NCI-H82 treated with DMSO at 0.1 percent for 48 hours (cell line): ENCODE results near the gene MXRA7.

Experiments
- DNase-seq: peaks from one replicate; lab custom pipeline; 2025; ENCODE audit not compliant: unreplicated experiment; lab: John Stamatoyannopoulos, UW

Gene MXRA7

DNA sequence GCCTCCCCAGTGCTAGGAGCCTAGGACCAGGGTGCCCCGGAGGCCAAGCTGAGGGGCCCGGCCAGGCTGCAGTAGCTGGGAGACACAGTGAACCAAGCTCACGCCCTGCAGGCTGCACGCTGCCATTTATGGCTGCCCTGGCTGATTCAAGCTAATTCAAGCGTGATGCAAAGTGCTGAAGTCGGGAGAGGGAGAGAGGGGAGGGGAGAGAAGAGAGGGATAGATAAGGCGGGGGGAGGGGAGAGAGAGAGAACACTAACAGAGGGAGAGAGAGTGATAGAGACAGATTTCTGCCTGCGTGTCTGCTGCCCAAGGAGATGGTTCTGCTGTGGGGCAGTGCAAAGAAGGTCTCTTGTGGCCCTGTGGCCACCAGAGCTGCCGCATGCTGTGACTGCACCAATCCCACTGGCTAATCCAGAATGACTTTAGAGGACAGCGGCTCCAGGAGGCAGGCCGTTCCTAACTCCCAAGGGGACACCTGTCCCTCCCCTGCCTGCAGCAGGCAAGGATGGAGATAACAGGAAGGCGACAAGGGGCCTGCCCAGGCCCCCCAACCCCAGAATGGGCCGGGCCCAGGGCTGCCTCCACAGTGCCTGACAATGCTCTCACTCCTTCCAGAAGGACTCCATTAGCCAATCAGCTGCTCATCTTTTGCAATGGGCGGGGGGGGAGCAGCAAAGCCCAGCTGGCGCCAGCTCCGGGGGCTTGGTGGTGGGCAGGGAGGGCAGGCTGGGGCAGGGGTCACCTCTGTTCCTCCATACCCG is 12.9 kb downstream of the MXRA7 start:
- no peak for DNase-seq

DNA sequence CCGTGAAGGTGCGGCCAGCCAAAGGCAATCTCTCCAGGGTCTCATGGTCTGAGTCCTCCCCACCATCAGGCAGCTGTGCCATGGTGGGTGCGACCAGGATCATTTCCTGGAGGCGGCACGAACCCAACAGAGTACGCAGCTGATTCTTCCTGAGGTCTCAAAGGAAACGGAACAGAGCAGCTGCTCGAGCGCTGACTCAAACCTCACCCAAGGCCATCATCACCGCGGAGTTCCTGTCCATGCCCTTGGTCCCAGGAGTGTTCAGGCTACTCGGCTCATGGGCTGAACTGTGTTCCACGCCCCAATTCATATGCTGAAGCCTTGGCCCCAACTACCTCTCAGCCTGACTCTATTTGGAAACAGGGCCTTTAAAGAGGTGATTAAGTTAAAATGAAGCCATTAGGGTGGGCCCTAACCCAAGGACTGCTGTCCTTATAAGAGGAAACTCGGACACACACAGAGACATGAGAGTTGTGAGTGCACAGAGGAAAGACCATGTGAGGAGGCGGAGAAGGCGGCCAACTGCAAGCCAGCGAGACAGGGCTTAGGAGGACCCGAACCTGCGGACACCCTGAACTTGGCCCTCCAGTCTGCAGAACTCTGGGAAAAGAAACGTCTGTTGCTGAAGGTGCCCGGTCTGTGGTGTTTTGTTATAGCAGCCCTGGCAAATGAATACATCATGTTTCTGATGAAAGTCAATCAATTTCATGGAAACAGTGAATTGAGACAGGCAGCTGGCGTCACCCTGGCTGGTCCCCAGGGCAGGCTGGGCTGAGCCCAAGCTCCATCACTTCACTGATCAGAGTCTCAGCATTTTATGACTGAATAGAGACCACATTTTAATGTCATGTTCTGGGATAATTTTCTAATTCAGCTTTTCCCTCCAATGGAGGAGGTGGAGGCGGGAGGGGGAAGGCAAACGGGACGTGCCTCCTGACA is 13.7 kb downstream of the MXRA7 start:
- no peak for DNase-seq

DNA sequence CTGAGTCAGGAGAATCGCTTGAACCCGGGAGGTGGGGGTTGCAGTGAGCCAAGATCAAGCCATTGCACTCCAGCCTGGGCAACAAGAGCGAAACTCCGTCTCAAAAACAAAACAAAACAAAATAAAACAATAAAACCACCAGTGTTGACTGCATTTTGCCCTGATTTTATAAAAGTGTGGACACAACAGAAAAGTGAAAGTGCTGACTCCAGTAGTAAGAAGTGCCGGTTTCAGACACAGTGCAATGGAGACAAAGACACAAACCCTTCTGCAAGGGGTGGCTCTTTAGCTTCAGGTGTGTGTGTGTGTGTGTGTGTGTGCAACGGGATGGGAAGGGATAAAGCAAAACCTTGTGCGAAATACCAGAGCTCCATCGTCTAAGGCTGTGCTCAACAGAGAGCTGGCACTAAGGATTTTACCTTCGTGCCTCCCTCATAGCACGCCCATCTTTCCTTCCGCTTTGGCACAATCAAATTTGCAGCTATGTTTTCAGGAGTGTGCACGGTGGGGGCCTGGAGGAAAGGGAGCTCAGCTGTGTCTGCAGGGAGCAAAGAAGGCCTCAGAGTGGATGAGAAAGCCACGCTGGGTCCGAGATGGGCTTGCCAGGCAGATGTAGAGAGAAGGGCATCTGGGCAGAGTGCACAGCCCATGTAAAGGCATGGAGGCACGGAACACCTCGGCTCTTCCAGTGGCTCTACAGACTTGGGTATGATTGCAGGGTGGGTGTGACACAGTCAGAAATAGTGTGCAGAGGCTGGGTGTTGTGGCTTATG is 15.5 kb downstream of the MXRA7 start:
- no peak for DNase-seq

DNA sequence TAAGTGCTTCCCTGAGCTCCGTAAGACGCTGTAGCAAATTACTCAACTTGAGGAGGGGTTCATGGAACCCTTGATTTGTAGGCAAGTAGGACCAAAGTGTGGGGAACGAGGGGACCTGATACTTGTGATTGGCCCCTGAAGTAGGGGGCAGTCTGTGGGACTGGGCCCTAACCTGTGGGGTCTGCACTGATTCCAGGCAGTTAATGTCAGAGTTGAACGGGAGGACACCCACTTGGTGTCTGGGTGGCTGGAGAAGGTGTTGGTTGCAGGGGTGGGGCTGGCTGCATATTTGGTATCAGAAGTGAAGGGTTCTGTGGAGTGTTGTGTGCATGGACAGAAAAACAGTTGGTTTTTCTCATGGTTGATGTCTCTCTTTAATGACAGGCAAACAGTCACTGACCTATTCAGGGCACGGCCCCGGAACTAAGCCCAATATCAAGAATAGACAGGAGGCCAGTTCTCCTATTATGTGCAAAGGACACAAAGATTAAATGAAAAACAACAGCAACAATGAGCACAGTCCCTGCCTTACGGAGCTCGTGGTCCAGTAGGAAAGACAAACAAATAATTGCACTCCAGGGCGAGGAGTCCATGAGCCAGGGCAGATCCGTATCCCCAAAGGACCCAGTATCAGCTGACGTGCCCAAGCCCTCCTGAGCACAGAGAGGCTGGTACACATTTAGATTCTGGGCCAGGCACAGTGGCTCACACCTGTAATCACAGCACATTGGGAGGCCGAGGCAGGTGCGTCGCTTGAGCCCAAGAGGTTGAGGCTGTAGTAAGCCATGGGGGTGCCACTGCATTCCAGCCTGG is 19.2 kb downstream of the MXRA7 start:
- no peak for DNase-seq

DNA sequence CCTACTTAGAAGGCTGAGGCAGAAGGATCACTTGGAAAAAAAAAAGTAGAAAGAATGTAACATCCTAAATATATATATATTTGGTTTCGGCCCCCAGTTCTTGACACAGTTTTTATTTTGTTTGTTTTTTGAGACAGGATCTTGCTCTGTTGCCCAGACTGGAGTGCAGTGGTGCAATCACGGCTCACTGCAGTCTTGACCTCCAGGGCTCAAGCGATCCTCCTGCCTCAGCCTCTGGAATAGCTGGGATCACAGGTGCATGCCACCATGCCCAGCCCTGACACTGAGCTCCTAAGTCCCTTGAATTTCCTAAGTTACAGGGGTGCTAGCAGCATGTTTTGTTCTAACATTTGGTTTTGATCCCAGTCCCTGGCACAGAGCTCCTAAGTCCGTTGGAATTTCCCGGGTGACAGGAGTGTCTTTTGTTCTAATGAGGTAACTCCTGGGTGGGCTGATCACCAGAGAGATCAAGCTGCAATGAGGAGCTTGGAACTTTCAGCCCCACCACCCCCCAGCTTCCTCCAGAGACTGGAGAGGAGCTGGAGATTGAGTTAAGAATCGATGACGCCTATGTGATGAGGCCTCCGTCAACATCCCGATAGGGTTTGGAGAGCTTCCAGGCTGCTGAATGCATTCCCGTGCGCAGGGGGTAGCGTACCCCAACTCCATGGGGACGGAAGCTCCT is 20.0 kb downstream of the MXRA7 start:
- no peak for DNase-seq

DNA sequence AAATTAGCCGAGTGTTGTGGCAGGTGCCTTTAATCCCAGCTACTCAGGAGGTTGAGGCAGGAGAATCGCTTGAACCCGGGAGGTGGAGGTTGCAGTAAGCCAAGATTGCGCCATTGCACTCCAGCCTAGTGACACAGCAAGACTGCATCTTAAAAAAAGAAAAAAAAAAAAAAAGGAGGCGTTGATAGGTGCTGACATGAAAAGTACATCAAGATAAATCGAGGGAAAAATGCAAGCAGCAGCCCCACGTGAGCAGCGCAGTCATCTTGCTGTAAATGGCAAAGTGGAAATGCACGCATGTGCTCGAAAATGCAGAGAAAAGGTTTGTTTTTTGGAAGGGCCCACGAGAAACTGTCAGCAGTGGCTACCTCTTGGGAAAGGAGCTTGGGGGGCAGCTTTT is 20.9 kb downstream of the MXRA7 start:
- no peak for DNase-seq

DNA sequence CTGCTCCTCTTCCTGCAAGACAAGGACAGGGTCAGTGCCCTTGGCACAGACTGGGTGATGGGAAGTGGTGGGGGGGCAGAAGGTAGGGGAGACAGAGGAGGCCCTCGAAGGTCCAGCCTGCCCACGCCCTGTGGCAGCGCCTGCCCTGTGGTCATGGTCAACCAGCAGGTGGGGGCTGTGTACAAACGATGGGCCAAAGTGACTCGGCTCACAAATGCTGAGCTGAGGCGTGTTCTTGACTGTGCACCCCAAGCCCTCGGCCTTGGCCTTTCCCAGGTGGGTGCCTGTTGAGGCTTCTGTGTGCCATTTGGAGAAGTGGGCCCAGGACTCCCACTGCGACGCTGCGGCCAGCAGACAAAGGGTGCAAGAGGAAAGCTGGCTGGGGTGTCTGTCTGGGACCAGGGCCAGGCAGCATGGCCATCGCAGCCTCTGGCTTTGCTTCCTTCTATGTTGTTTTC is 22.6 kb downstream of the MXRA7 start:
- DNase-seq: no peak

DNA sequence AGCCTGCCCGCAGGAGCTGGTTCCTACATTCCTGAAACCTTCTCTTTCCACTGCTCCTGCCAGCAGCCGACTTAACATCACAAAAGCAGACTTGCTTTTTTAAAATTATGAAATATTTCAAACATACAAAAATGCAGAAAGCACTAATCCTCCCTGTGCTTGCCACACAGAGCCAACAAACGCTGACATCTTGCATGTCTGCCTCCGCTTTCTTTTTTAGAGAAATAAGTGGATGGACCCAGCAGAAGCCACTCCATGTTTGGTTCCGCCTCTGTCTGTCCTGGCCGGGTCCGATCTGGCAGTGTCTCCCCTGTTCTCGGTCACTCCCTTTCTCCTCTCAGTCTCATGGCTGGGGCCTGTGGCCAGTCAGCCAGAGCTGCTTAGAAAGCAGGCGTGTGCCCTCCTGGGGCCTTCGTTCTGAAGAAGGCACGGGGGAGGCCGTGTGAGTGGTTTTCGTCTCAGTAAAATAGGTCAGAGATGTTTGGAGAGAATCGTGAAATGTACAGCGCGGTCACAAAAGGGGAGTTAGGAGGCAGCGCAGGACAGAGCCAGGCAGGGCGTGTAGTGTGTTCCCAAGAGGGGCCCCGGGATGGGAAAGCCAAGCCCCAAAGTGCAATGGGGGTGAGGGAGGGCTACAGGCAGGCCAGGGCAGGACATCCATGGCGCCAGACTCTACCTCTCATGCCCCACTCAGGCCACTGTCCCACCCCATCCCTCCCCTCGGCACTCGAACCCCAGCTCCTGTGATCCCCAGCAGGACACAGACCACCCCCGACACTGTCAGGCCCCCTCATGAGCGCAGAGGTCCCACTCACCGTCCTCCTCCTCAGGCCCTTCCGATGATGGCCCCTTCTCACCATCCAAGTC is 23.2 kb downstream of the MXRA7 start:
- no peak for DNase-seq

DNA sequence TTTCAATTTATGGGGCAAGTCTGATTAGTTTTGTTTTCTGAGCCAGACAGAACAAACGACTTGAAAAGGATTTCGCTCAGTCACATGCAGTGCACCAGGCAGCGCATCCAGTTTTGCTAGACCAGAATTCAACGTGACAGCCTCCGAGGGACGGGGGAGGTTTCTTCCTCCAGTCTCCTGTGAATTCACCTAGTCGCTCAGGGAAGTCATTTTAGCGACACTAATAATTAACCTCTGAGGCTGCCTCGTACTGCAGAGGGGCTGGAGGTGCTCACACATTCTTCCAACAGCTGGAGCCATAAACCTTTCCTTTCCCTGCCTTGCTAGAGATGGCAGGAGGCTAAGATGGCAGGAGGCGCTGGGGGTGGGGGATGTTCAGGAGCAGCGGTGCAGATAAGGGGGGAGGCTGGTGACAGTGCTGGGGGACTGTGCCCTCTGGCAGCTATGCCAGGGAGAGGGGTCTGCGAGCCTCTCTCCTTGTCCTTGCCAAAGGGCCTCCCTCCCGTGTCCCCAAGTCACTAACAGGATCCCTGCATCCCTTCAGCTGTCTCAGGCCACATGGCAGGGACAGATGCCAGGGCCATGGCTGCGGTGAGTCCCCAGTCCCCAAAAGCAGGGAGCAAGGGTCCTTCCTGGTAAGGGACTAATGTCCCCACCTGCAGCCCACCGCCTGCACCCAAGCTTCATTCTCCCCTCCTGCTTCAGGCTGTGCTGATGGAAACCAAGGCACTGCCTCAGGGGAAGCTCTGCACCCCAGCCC is 24.0 kb downstream of the MXRA7 start:
- DNase-seq: no peak

DNA sequence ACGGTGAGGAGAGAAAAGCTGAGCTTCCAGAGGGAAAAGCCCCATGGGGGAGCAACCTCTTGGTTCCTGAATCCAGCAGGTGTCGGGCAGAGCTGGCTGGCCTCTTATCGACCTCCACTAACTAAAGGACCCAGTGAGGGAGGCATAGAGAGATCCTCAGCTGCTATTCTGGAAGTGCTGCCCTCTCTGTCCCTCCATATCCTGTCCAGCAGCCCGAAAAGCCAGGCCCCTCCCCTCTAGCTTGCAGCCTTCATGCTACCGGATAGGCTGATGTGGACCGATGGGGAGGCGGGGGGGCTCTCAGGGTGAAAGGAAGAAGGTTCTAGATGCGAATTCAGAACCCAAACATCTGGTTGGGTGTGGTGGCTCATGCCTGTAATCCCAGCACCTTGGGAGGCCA is 24.9 kb downstream of the MXRA7 start:
- no peak for DNase-seq

DNA sequence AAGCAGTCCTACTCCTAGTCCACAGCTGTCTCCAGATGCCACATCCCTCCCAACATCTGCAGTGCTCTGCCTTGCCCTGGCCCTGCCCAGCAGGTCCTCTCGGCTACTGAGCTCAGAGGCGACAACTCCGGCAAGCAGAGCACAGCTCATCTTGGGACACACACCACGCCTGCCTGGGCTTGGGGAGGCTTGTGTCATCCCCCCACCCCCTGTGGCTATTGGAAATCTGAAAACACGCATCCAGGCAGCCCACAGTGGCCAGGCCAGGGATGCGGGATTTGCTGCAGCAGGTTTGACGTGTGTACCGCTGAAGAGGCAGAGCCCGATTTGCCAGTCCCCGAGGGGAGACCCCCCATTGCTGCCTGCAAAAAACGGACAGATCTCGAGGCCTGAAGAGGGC is 25.4 kb downstream of the MXRA7 start:
- no peak for DNase-seq

DNA sequence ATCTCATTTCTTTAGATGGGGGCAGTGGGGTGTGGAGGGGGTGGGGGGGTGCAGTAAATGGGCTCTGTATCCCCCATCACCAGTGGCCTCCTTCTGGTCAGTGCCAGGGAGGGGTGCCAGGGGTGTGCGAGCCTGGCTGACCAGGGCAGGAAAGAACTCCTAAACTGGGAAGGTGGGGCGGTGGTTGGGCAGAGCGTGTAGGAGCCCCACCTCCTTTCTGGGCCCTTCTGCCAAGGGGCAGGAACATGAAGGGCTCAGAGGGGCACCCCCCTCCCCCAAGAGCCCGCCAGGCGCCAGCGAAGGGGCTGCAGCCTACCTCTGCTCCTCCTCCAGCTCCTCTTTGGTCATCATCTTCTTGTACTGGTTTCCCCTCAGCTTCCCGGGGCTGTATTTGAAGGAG is 26.0 kb downstream of the MXRA7 start:
- no peak for DNase-seq

DNA sequence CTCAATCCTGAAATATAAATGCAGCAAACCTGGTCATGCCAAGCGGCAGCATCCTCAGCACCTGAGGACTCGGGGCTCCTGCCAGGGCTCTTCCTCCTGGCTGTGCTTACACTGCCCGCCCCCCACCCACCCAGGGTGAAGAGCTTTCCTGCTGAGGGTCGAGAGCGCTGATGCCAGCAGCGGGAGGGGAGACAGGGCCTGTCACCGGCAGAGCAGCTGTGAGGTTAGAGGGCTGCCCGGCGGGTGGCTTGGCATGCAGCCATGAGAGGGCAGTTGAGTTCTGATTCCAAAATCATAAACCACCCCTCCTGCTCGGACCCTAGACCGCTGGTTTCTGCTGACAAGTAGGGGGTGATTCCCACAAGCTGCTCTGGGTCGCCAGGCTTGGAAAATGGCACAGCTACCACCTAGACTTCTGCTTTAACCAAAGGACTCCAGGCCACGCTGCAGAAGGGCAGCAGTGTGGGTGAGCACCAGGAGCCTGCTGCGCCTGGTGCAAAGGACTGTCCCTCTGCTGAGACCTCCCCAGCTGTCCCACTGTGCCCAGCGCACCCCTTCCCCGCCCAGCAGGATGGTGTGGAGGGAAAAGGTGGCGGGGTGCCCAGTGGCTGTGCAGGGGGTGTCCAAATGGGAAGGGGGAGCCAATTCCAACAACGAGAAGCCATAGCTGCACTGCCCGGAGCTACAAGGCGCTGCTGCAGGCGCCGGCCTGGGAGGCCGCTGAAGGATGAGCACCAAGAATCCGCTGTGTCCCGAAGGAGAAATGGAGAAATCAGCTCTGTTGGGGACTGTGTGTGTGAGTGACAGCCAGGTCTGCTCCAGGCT is 26.6 kb downstream of the MXRA7 start:
- DNase-seq: no peak

DNA sequence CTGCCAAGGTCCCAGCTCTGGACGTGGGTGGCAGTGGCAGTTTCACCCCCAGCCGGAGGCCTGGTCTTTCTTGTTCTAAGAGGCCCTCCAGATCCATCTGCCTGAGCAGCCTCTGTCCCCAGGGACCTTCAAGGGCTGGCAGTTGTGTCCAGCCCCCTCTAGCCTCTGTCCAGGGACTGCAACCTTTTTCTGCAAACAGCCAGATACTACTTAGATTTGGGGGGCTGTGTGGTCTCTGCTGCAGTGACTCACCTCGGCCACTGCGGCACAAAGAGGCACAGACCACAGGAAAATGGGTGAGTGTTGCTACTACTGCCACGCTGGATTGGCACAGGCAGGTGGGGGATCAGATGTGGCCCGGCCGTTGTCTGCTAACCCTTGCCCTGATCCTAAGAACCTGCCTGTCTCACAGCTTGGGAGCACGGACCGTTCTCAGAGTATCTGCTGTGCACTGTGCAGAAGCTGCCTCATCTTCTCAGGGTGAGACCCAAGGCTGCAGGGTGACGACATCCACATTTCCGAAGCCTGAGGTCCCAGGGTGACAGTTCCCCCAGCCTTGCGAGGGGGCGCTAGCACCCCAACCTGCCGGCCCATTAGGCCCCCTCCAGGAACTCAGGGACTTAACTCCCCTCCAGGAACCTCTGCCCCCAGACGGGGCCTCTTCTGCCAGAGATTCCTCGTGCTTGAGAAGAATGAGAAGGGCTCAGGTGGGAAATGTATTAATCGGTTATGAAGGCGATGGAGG is 27.6 kb downstream of the MXRA7 start:
- DNase-seq: no peak

DNA sequence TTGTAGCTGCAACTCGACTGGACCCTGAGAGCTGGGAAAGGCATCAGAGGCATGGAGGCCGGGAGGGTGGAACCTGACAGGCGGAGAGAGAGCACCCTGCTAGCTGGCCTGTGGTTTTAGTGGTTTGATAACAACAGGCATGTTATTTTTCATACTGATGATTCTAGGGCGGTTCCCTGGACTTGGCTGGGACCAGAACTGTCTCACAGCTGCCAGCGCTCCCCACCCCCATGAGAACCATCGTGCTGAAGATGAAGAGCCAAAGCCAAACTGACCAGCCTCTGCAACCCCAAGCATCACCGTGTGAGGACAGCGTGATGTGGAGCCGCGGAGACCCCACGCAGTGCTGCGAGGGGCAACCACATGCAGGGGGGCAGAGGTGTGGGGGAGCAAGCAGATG is 28.5 kb downstream of the MXRA7 start:
- no peak for DNase-seq

DNA sequence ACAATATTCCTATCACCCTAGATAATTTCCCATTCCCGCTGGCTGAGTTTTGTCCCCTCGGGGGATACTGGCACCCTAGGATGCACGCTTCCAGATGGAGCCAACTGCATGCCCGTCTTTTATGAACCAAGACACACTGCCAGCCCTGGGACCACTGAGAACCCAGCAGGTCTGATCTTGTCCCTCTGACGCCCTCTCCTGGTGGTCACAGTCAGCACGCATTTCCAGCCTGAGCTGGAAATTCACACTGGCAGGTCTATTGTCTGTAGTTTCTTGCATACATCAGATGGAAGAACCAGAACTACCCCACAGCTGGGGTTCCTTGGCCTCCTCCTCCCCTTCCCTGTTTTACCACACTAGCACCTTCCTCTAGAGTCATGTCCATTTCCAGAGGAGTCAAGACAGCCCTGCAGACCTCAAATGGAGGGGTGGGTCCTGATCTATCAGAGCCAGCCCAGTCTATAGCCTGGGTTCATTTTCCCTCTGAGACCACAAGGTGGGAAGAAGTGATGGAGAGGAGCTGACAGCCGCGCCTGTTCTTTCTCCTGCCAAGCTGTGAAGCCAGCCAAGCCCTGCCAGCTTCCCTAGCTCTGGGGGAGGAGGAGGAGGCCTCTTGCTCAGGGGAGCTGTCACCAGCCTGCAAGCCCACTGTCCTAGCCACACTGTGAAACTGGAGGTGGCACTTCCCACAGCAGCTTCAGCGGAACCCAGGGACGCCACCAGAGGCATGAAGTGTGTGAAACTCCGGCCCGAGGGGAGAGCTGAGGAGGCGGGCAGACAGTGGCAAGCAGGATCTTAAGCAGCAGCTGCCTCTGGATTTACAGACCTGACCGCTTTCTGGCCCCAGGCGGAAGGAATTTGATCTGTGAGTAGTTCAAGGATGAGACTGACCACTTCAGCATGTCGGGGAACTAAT is 29.3 kb downstream of the MXRA7 start:
- DNase-seq: peak; percentile 17
